GM12892 (cell line): Measurements from ENCODE around the gene BAIAP2.
"Not testable (repeated sequence)": the region's sequence is repeated elsewhere in the genome, so short reads cannot be mapped to it uniquely, and the experiment has no call there.

Experiments used
- POLR2A ChIP-seq: IDR thresholded peaks from 2 replicates; pipeline ENCODE4 v1.6.1; 2011; ENCODE audit warnings: low read depth, low read length, control low read depth
- TAF1 ChIP-seq: IDR thresholded peaks from 2 replicates; pipeline ENCODE4 v1.6.1; 2011; ENCODE audit warnings: low read depth, mild to moderate bottlenecking, control low read depth, low read length, borderline replicate concordance

GRCh38 chr17:81017330-81017729 is 17.6 kb upstream of the BAIAP2 start:
- not testable (repeated sequence) for TF ChIP-seq POLR2A, TAF1
